Fibroblast of lung (primary cell): ENCODE data around the gene MAP1LC3A.
A peak's percentile ranks its signal among the peaks of the same experiment; 100 is the strongest.

ENCODE experiments used
- EZH2 ChIP-seq: IDR thresholded peaks from 2 replicates; pipeline ENCODE4 v1.5.1; 2012; ENCODE audit warnings: low read length, control low read depth, mild to moderate bottlenecking; ENCODE audit errors: missing control alignments
- TF ChIP-seq, protein P1 (sequence below), 2 donors: IDR thresholded peaks in 1 of 2; conservative IDR thresholded peaks in 1 of 2; 1 replicate in 1 of 2; 2 replicates in 1 of 2; pipeline ENCODE4 v1.5.1; 2011 to 2012; ENCODE audit warnings: low read length in 2 of 2, control low read depth in 1 of 2, inconsistent platforms in 1 of 2, low read depth in 1 of 2, mild to moderate bottlenecking in 1 of 2

DNA sequence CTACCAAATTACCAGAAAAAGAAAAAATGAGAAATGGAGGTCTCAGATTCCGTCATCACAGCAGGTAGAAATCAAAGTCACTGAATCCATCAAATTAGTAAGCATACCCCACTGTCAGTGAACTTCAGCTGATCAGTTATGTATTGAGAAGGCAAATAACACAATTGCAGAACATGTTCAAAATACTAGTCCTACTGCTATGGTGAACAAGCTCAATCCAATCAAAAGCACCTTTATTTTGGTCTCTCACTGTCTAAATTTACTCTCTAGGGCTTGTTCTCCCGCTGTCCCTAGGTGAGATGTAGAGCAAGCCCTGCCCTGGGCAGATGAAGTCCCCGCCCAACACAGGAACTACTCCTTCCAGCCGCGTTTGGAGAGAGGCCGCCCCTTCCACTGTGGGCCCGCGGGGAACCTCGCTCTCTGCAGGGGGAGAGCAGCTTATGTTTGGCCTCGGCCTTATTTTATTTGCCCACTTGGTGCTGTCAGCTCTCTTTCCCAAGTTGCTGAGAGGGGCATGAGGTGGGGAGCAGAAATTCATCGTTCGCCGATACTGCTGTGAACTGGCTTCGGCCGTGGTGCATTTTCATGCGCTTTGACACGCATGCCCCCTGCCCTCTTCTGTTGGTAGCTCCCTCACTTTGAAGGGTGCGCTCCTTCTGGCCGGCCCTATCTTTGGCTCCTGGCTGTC, 14.3 kb upstream of the MAP1LC3A start:
- TF ChIP-seq, protein P1, sequence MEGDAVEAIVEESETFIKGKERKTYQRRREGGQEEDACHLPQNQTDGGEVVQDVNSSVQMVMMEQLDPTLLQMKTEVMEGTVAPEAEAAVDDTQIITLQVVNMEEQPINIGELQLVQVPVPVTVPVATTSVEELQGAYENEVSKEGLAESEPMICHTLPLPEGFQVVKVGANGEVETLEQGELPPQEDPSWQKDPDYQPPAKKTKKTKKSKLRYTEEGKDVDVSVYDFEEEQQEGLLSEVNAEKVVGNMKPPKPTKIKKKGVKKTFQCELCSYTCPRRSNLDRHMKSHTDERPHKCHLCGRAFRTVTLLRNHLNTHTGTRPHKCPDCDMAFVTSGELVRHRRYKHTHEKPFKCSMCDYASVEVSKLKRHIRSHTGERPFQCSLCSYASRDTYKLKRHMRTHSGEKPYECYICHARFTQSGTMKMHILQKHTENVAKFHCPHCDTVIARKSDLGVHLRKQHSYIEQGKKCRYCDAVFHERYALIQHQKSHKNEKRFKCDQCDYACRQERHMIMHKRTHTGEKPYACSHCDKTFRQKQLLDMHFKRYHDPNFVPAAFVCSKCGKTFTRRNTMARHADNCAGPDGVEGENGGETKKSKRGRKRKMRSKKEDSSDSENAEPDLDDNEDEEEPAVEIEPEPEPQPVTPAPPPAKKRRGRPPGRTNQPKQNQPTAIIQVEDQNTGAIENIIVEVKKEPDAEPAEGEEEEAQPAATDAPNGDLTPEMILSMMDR (conservative IDR thresholded peaks at IDR 0.05 in 1 of 2, IDR thresholded peaks at IDR 0.05 in 1 of 2; ENCODE audit: low read depth in 1 of 2, low read length in 2 of 2), result peak in 1 of 2 donors; percentile 5
- no peak for TF ChIP-seq EZH2
